Esophagus squamous epithelium (tissue), 5 donors: Measurements from ENCODE around the gene SAMD11. TPM values are rescaled to one million over a fixed set of nuclear protein-coding genes. Genes with fewer than 3 reads are reported as not detected.
A peak's percentile ranks its signal among the peaks of the same experiment; 100 is the strongest.

Experiments used
- DNase-seq: peaks from one replicate; lab custom pipeline; 2025; lab: John Stamatoyannopoulos, UW
- H3K27ac ChIP-seq, 4 donors: fragments of 200-600 bp; sonication (generic); one replicate each; pipeline ENCODE4 v1.5.1; 2016 to 2019; ENCODE audit warnings: mild to moderate bottlenecking in 1 of 4
- H3K27me3 ChIP-seq, 4 donors: fragments of 200-600 bp; sonication (generic); 1 replicate in 3 of 4; 2 replicates in 1 of 4; pipeline versions ENCODE4 v1.5.1 to v1.6.0; 2017 to 2021; ENCODE audit warnings: antibody characterized with exemption in 1 of 4
- H3K36me3 ChIP-seq, 3 donors: fragments of 200-600 bp; sonication (generic); one replicate each; pipeline ENCODE4 v1.5.1; 2016 to 2019
- H3K4me1 ChIP-seq, 3 donors: fragments of 200-600 bp; sonication (generic); one replicate each; pipeline ENCODE4 v1.5.1; 2017 to 2019
- H3K4me3 ChIP-seq, 4 donors: fragments of 200-600 bp; sonication (generic); 1 replicate in 3 of 4; 2 replicates in 1 of 4; pipeline ENCODE4 v1.5.1; 2016 to 2019; ENCODE audit warnings: mild to moderate bottlenecking in 2 of 4, moderate library complexity in 1 of 4
- H3K9me3 ChIP-seq, 3 donors: fragments of 200-600 bp; sonication (generic); one replicate each; pipeline ENCODE4 v1.5.1; 2016 to 2019
- POLR2A ChIP-seq, 4 donors: fragments of 450-650 bp; IDR thresholded peaks; one replicate each; pipeline ENCODE4 v1.6.1; 2017; ENCODE audit warnings: antibody characterized with exemption in 4 of 4, mild to moderate bottlenecking in 4 of 4, moderate library complexity in 3 of 4
- WGBS, 2 donors: methylation state at CpG; one replicate each; pipeline ENCODE4 v1.1.5; 2018; 5-methylcytosine and 5-hydroxymethylcytosine counted together
- intact Hi-C: fragments of 100-400 bp; cut with DNase I; formaldehyde crosslinking; loops from one replicate; pipeline ENCODE4 v1.15.0; 2022
- total RNA-seq, 4 donors: library from RNA; depleted of rRNA; stranded (reverse); fragments of >200 nt; gene quantifications; one replicate each; pipeline ENCODE4 v1.1.0, GENCODE V29; 2016
- TF ChIP-seq, protein P1 (sequence below), 6 experiments: fragments of 450-650 bp in 4 of 6; fragments of 200-600 bp in 2 of 6; sonication (generic) in 2 of 6; IDR thresholded peaks; one replicate each; pipeline ENCODE4 v1.5.1; 2016 to 2019; ENCODE audit warnings: antibody characterized with exemption in 6 of 6, mild to moderate bottlenecking in 4 of 6, moderate library complexity in 4 of 6
- donor health status: DM: yes; HTN: yes; CAD: no.

SAMD11 gene
- total RNA-seq, 4 donors from 2014 or later = 0.48 to 0.95 (median 0.57) TPM; not detected in 1

- H3K9me3 ChIP-seq = no peaks in the 10 kb centered on the region
- peaks cover 0 to 84% (median 0%) of the 10 kb centered on the region in 4 donors for H3K27me3 ChIP-seq
- intact Hi-C loops = no loop called here
- WGBS, 2 donors = no CpG with 5 or more reads among the region's 21 CpGs
- peaks cover 15 to 43% (median 23%) of the 10 kb centered on the region in 3 donors for H3K4me1 ChIP-seq
- TF ChIP-seq, protein P1, sequence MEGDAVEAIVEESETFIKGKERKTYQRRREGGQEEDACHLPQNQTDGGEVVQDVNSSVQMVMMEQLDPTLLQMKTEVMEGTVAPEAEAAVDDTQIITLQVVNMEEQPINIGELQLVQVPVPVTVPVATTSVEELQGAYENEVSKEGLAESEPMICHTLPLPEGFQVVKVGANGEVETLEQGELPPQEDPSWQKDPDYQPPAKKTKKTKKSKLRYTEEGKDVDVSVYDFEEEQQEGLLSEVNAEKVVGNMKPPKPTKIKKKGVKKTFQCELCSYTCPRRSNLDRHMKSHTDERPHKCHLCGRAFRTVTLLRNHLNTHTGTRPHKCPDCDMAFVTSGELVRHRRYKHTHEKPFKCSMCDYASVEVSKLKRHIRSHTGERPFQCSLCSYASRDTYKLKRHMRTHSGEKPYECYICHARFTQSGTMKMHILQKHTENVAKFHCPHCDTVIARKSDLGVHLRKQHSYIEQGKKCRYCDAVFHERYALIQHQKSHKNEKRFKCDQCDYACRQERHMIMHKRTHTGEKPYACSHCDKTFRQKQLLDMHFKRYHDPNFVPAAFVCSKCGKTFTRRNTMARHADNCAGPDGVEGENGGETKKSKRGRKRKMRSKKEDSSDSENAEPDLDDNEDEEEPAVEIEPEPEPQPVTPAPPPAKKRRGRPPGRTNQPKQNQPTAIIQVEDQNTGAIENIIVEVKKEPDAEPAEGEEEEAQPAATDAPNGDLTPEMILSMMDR (IDR thresholded peaks at IDR 0.05) = no peak
- TF ChIP-seq POLR2A (IDR thresholded peaks at IDR 0.05) = no peak
- no peak for DNase-seq
- peak overlapping the region in 1 of 4 donors; percentile 60 for H3K27ac ChIP-seq
- no peaks in the 10 kb centered on the region for H3K36me3 ChIP-seq
- peak overlapping the region in 3 of 4 donors; percentile 28 to 62 (median 53) for H3K4me3 ChIP-seq
Observed at GRCh38 chr1:903721-904271, 19.9 kb upstream of the SAMD11 start.

- Histone ChIP-seq H3K27ac (peak overlapping the region in 3 of 4 donors; percentile 17 to 60 (median 44)), H3K27me3 (peaks cover 0 to 80% (median 0%) of the 10 kb centered on the region in 4 donors), H3K9me3 (no peaks in the 10 kb centered on the region), H3K4me1 (peaks cover 15 to 43% (median 23%) of the 10 kb centered on the region in 3 donors), H3K36me3 (no peaks in the 10 kb centered on the region), H3K4me3 (peak overlapping the region; percentile 28 to 62 (median 44))
- DNase-seq = no peak
- TF ChIP-seq, protein P1 (IDR thresholded peaks at IDR 0.05) = peak; percentile 82 to 100 (median 96)
- TF ChIP-seq POLR2A (IDR thresholded peaks at IDR 0.05) = no peak
- intact Hi-C loops = no loop called here
- no CpG with 5 or more reads among the region's 91 CpGs for WGBS, 2 donors
Observed at GRCh38 chr1:904310-904950, 19.3 kb upstream of the SAMD11 start.

GRCh38 chr1:905071-905749, 18.5 kb upstream of the SAMD11 start:
- Histone ChIP-seq H3K27ac (peak overlapping the region; percentile 14 to 60 (median 30)), H3K36me3 (no peaks in the 10 kb centered on the region), H3K4me1 (peaks cover 20 to 50% (median 23%) of the 10 kb centered on the region in 3 donors), H3K4me3 (peak overlapping the region; percentile 28 to 62 (median 44)), H3K9me3 (no peaks in the 10 kb centered on the region), H3K27me3 (peaks cover 0 to 79% (median 2%) of the 10 kb centered on the region in 4 donors)
- 14 to 36% methylated on average over 11 to 30 of the region's 49 CpGs for WGBS, 2 donors
- TF ChIP-seq, protein P1 (IDR thresholded peaks at IDR 0.05) = no peak
- TF ChIP-seq POLR2A (IDR thresholded peaks at IDR 0.05) = no peak
- intact Hi-C loops = no loop called here
- DNase-seq = no peak

DNA sequence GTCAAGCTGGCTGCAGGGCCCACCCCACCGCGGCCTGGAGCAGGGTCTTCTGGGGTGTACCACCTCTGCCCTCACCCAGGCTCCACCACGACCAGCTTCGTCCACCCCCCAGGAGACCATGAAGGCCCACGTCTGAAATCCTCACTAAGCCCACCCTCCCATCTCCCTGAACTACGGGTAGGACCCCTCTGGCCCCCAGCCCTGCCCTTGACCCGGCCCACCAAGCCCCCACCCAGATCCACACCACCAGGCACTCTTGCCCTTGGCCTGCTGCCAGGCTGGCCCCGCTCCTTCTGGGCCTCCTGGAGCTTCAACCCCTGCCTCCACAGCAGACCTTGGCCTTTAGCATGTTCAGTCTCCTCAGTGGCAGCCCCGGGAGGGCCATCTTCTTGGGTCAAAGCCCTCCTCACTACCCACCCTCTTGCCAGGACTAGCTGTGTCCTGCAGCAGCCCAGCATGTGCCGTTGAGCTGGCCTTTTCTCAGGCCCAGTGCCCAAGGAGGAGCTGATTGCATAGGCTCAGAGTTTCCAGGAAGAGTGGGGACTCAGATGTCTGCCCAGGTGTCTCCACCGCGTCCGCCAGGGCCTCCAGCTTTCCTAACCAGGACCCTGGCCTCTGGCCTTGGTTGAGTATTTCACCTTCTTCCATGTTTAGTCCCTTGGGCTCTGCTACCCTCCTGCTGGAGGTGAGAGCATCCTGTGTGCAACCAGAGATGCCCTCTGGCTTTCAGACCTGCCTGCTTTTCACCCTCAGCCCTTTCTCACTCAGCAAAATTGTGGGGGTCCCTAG, 17.7 kb upstream of the SAMD11 start:
- H3K4me1 ChIP-seq = peaks cover 28 to 58% (median 28%) of the 10 kb centered on the region in 3 donors
- WGBS, 2 donors = 66 to 68% methylated on average over 5 to 10 of the region's 13 CpGs
- intact Hi-C loops = no loop called here
- TF ChIP-seq, protein P1 (IDR thresholded peaks at IDR 0.05) = no peak
- TF ChIP-seq POLR2A (IDR thresholded peaks at IDR 0.05) = no peak
- H3K36me3 ChIP-seq = no peaks in the 10 kb centered on the region
- peaks cover 0 to 79% (median 7%) of the 10 kb centered on the region in 4 donors for H3K27me3 ChIP-seq
- H3K27ac ChIP-seq = peak overlapping the region in 2 of 4 donors; percentile 14
- DNase-seq = no peak
- H3K4me3 ChIP-seq = no peak overlapping the region
- no peaks in the 10 kb centered on the region for H3K9me3 ChIP-seq
